Neuronal stem cell (in vitro differentiated cells): ENCODE data around the gene TLCD3A.

Source experiments
- DNase-seq: peaks from one replicate; pipeline ENCODE4 v3.0.0-alpha.2; 2013; ENCODE audit warnings: low spot score
- H2AFZ ChIP-seq: one replicate; pipeline ENCODE4 v1.6.1; 2013; ENCODE audit warnings: mild to moderate bottlenecking, low read length, inconsistent platforms
- H2AK5ac ChIP-seq: 2 replicates; pipeline ENCODE4 v1.6.1; 2013; ENCODE audit warnings: low read depth, mild to moderate bottlenecking, inconsistent platforms, low read length, moderate library complexity, mixed read lengths
- H2BK120ac ChIP-seq: 2 replicates; pipeline ENCODE4 v1.6.1; 2013; ENCODE audit warnings: low read depth, mild to moderate bottlenecking, inconsistent platforms, low read length, moderate library complexity, mixed read lengths
- H2BK12ac ChIP-seq: one replicate; pipeline ENCODE4 v1.6.1; 2013; ENCODE audit warnings: low read length, inconsistent platforms
- H2BK15ac ChIP-seq: 2 replicates; pipeline ENCODE4 v1.6.1; 2013; ENCODE audit warnings: mild to moderate bottlenecking, low read length, inconsistent platforms, mixed read lengths
- H2BK5ac ChIP-seq: one replicate; pipeline ENCODE4 v1.6.1; 2013; ENCODE audit warnings: inconsistent platforms, mild to moderate bottlenecking, low read length, moderate library complexity
- H3K14ac ChIP-seq: one replicate; pipeline ENCODE4 v1.6.1; 2013; ENCODE audit warnings: low read length, inconsistent platforms
- H3K18ac ChIP-seq: 2 replicates; pipeline ENCODE4 v1.6.1; 2013; ENCODE audit warnings: low read length, inconsistent platforms
- H3K23ac ChIP-seq: 2 replicates; pipeline ENCODE4 v1.6.1; 2013; ENCODE audit warnings: low read depth, mild to moderate bottlenecking, mixed read lengths, low read length, inconsistent platforms; ENCODE audit not compliant: poor library complexity
- H3K27ac ChIP-seq: replicated peaks from 3 replicates; pipeline ENCODE4 v1.5.1; 2013; ENCODE audit warnings: low read length, inconsistent platforms
- H3K27me3 ChIP-seq, 3 experiments: 2 replicates each; pipeline ENCODE4 v1.6.1; 2013; ENCODE audit warnings: low read length in 3 of 3, mild to moderate bottlenecking in 2 of 3, inconsistent platforms in 1 of 3, low read depth in 1 of 3, mixed read lengths in 1 of 3, moderate library complexity in 1 of 3; ENCODE audit not compliant: control insufficient read depth in 3 of 3, insufficient read depth in 3 of 3
- H3K36me3 ChIP-seq, 2 donors: replicated peaks in 1 of 2; 2 replicates each; pipeline ENCODE4 v1.6.1; 2013; ENCODE audit warnings: low read length in 2 of 2; ENCODE audit not compliant: control insufficient read depth in 2 of 2, insufficient read depth in 2 of 2
- H3K4ac ChIP-seq: 2 replicates; pipeline ENCODE4 v1.6.1; 2013; ENCODE audit warnings: inconsistent platforms, mild to moderate bottlenecking, low read length, moderate library complexity
- H3K4me1 ChIP-seq, 2 donors: 1 replicate in 1 of 2; 2 replicates in 1 of 2; pipeline ENCODE4 v1.6.1; 2013; ENCODE audit warnings: low read length in 2 of 2, low read depth in 1 of 2; ENCODE audit not compliant: control insufficient read depth in 2 of 2, insufficient read depth in 1 of 2
- H3K4me2 ChIP-seq: one replicate; pipeline ENCODE4 v1.6.1; 2013; ENCODE audit warnings: mild to moderate bottlenecking, low read length, inconsistent platforms; ENCODE audit not compliant: insufficient read depth, poor library complexity, severe bottlenecking
- H3K4me3 ChIP-seq, 2 donors: 2 replicates each; pipeline ENCODE4 v1.5.1; 2013; ENCODE audit warnings: low read length in 2 of 2, mild to moderate bottlenecking in 2 of 2, inconsistent platforms in 1 of 2, moderate library complexity in 1 of 2
- H3K79me1 ChIP-seq: one replicate; pipeline ENCODE4 v1.6.1; 2013; ENCODE audit warnings: low read depth, mild to moderate bottlenecking, inconsistent platforms, low read length, moderate library complexity
- H3K9ac ChIP-seq: one replicate; pipeline ENCODE4 v1.6.1; 2013; ENCODE audit warnings: mild to moderate bottlenecking, low read depth, low read length, inconsistent platforms; ENCODE audit not compliant: poor library complexity
- H3K9me3 ChIP-seq, 2 donors: replicated peaks in 1 of 2; 2 replicates each; pipeline versions ENCODE3 to v1.6.1; 2013; ENCODE audit warnings: low read length in 2 of 2, mild to moderate bottlenecking in 2 of 2, inconsistent platforms in 1 of 2, low read depth in 1 of 2, mixed read lengths in 1 of 2, moderate library complexity in 1 of 2; ENCODE audit not compliant: control insufficient read depth in 2 of 2, insufficient read depth in 1 of 2
- H4K8ac ChIP-seq: one replicate; pipeline ENCODE4 v1.6.1; 2013; ENCODE audit warnings: low read depth, mild to moderate bottlenecking, inconsistent platforms, low read length, moderate library complexity
- H4K91ac ChIP-seq: one replicate; pipeline ENCODE4 v1.6.1; 2013; ENCODE audit warnings: low read length, low read depth, mild to moderate bottlenecking, inconsistent platforms; ENCODE audit not compliant: poor library complexity
- WGBS, 2 donors: extraction: QIAGEN DNeasy Blood & Tissue Kit; methylation state at CpG; one replicate each; pipeline ENCODE4 v1.1.7; 2013; ENCODE audit warnings: missing lambda C conversion rate in 2 of 2, mixed read lengths in 1 of 2; ENCODE audit not compliant: insufficient read length in 2 of 2, insufficient replicate concordance in 1 of 2; ENCODE audit errors: extremely low coverage in 2 of 2; 5-methylcytosine and 5-hydroxymethylcytosine counted together

Gene TLCD3A

DNA sequence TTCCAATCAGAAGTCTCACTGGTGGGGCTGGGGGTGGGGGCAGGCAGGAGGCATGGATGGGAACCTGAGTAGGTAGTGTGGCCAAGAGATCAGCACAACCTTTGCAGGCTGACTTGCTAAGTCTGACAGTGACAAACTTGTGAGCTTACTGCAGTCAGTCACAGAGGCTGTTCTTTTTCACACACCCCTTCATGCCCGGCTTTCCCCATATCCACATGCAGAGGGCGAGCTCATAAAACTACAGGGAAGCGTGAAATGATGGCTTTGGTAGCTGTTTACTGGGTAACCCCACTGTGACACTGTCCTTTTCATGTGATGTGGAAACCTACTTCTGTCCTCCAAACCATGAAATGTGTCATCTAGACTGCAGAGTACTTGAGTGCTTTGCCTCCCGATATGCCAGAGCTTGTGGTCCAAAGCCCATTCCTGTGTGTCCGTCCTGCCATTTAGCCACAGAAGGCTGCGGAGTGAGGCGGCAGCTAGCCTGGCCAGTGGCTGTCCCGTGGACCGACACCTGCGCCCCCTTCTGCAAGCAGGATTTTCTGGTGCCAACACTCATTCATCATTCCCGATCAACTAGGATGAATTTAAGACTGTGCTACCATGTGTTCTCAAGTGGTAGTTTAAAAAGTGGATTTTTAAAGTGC lies 9.9 kb downstream of the TLCD3A start:
- Histone ChIP-seq H3K27me3 (no peaks in the 10 kb centered on the region), H3K9ac (peak overlapping the region; percentile 47), H2BK12ac (no peak overlapping the region), H2AFZ (no peak overlapping the region), H3K79me1 (peaks cover 15% of the 10 kb centered on the region), H3K23ac (no peak overlapping the region), H2AK5ac (no peak overlapping the region), H3K18ac (no peak overlapping the region), H4K8ac (no peak overlapping the region), H3K27ac (no peak overlapping the region), H3K36me3 (peaks cover 75 to 99% of the 10 kb centered on the region in 2 donors), H4K91ac (no peak overlapping the region), H2BK120ac (no peak overlapping the region), H3K4me2 (no peak overlapping the region), H3K9me3 (peaks cover 0 to 17% of the 10 kb centered on the region in 2 donors), H3K14ac (no peak overlapping the region), H2BK5ac (no peak overlapping the region), H3K4me3 (no peak overlapping the region), H3K4me1 (peaks cover 1 to 2% of the 10 kb centered on the region in 2 donors), H2BK15ac (no peak overlapping the region), H3K4ac (no peak overlapping the region)
- DNase-seq = no peak
- no CpG with 5 or more reads among the region's 11 CpGs for WGBS, 2 donors

DNA sequence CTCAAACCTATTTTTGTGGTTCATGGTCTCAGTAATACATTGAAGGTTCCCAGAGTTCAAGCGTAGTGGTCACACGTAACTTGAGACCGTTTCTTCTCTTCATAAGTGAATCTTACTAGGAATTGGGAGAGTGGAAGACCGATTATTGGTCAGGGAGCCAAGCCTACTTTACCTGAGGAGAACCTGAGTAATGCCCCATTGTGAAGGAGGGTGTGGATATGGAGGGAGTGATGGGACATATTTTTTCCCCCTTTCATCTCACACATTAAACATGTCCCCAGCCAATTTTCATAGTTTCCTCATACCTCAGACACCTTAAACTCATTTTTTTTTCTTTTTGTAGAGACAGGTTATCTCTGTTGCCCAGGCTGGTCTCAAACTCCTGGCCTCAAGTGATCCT lies 10.7 kb downstream of the TLCD3A start:
- no CpG with 5 or more reads among the region's 4 CpGs for WGBS, 2 donors
- no peak overlapping the region for H3K4me3 ChIP-seq
- no peak overlapping the region for H3K9ac ChIP-seq
- H3K9me3 ChIP-seq = peaks cover 5 to 19% of the 10 kb centered on the region in 2 donors
- H2AK5ac ChIP-seq = no peak overlapping the region
- no peak overlapping the region for H3K4ac ChIP-seq
- no peak overlapping the region for H3K14ac ChIP-seq
- no peak overlapping the region for H2AFZ ChIP-seq
- no peak overlapping the region for H4K8ac ChIP-seq
- no peak overlapping the region for H3K4me2 ChIP-seq
- no peak overlapping the region for H2BK15ac ChIP-seq
- H2BK12ac ChIP-seq = no peak overlapping the region
- H3K36me3 ChIP-seq = peaks cover 79 to 100% of the 10 kb centered on the region in 2 donors
- H2BK5ac ChIP-seq = no peak overlapping the region
- no peak for DNase-seq
- no peak overlapping the region for H2BK120ac ChIP-seq
- H3K79me1 ChIP-seq = peaks cover 16% of the 10 kb centered on the region
- H3K18ac ChIP-seq = no peak overlapping the region
- H3K4me1 ChIP-seq = peaks cover 1 to 2% of the 10 kb centered on the region in 2 donors
- no peak overlapping the region for H4K91ac ChIP-seq
- H3K27ac ChIP-seq = no peak overlapping the region
- no peak overlapping the region for H3K23ac ChIP-seq
- no peaks in the 10 kb centered on the region for H3K27me3 ChIP-seq

DNA sequence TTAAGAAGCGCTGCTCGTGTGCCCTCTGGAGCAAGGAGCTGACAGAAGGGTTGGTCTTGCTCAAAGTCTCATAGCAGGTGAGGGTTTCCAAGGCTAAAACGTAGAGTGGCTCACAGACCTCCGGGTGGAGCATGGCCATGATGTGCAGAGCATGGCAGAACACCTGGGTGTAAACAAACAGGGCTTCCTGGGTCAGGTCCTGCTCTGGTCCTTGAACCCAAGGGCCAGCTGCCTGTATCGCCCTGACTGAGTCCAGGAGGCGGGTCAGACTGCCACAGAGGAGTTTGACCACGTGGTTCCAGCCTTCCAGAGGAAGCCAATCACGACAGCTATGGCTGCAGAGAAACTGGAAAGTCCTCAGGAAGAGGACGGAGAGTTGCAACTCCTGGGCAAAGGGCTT lies 12.5 kb downstream of the TLCD3A start:
- Histone ChIP-seq H2AK5ac (no peak overlapping the region), H3K36me3 (peaks cover 80 to 94% of the 10 kb centered on the region in 2 donors), H3K9ac (no peak overlapping the region), H2AFZ (no peak overlapping the region), H3K9me3 (peaks cover 16 to 26% of the 10 kb centered on the region in 2 donors), H3K4me1 (peaks cover 1 to 2% of the 10 kb centered on the region in 2 donors), H3K14ac (no peak overlapping the region), H2BK120ac (no peak overlapping the region), H3K18ac (no peak overlapping the region), H3K27ac (no peak overlapping the region), H3K23ac (peak overlapping the region; percentile 17), H4K8ac (no peak overlapping the region), H2BK15ac (no peak overlapping the region), H3K4me3 (no peak overlapping the region), H3K27me3 (no peaks in the 10 kb centered on the region), H3K4ac (no peak overlapping the region), H3K4me2 (no peak overlapping the region), H4K91ac (no peak overlapping the region), H2BK12ac (no peak overlapping the region), H2BK5ac (peak overlapping the region; percentile 45), H3K79me1 (peaks cover 20% of the 10 kb centered on the region)
- no CpG with 5 or more reads among the region's 9 CpGs for WGBS, 2 donors
- no peak for DNase-seq

GRCh38 chr17:745406-745805 lies 13.0 kb downstream of the TLCD3A start:
- H3K4me3 ChIP-seq = no peak overlapping the region
- DNase-seq = no peak
- no peak overlapping the region for H2BK12ac ChIP-seq
- no peak overlapping the region for H2AFZ ChIP-seq
- no peak overlapping the region for H2BK15ac ChIP-seq
- H3K4me1 ChIP-seq = peaks cover 0 to 2% of the 10 kb centered on the region in 2 donors
- no peak overlapping the region for H3K27ac ChIP-seq
- no peak overlapping the region for H3K4me2 ChIP-seq
- WGBS, 2 donors = no CpG with 5 or more reads among the region's 11 CpGs
- no peak overlapping the region for H3K9ac ChIP-seq
- H3K9me3 ChIP-seq = peaks cover 19 to 26% of the 10 kb centered on the region in 2 donors
- H4K8ac ChIP-seq = no peak overlapping the region
- no peak overlapping the region for H3K4ac ChIP-seq
- no peak overlapping the region for H4K91ac ChIP-seq
- no peaks in the 10 kb centered on the region for H3K27me3 ChIP-seq
- H3K36me3 ChIP-seq = peaks cover 76 to 92% of the 10 kb centered on the region in 2 donors
- no peak overlapping the region for H2AK5ac ChIP-seq
- H3K18ac ChIP-seq = no peak overlapping the region
- H3K79me1 ChIP-seq = peaks cover 20% of the 10 kb centered on the region
- no peak overlapping the region for H3K23ac ChIP-seq
- H2BK5ac ChIP-seq = peak overlapping the region; percentile 45
- no peak overlapping the region for H3K14ac ChIP-seq
- H2BK120ac ChIP-seq = no peak overlapping the region
